ENCODE data around the gene SPEG.

DNA sequence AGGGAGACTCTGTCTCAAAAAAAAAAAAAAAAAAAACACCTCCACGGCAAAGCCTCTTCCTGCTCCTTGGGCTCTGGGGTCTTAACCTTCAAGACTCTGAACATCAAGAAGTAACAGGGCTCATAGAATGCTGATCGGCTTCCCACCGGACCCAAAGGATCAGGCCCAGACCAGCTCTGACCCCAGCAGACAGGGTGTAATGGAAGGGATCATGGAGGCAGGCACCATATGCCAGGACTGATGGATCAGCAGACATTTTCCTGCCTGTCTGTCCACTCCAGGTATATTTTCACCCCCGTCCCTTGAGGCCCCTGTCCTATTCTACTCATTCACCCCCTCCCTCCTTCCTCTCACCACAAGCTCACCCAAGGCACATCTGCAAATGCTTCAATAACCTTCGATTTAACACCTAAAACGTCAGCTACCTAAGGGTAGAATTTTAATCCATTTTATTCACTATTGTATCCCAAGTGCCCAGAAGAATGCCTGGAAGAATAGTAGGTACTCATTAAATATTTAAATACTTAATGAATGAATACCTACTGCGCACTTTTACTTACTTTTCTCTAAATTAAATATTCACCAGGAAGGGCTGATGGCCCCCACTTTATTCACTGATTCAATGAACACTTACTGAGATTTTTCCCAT lies 4.6 kb upstream of the SPEG start:
- TF ChIP-seq EP300 (IDR thresholded peaks at IDR 0.05) (no peak), POLR2A (IDR thresholded peaks at IDR 0.05) (no peak)

Measured in tibial nerve (tissue), 3 donors.